GM15510 (cell line): ENCODE results near the gene LDB3.

Experiments
- POLR2A ChIP-seq: IDR thresholded peaks from 3 replicates; pipeline ENCODE4 v1.6.1; 2011; ENCODE audit warnings: borderline replicate concordance; ENCODE audit not compliant: insufficient read length; ENCODE audit errors: extremely low read depth

The LDB3 gene, protein sequence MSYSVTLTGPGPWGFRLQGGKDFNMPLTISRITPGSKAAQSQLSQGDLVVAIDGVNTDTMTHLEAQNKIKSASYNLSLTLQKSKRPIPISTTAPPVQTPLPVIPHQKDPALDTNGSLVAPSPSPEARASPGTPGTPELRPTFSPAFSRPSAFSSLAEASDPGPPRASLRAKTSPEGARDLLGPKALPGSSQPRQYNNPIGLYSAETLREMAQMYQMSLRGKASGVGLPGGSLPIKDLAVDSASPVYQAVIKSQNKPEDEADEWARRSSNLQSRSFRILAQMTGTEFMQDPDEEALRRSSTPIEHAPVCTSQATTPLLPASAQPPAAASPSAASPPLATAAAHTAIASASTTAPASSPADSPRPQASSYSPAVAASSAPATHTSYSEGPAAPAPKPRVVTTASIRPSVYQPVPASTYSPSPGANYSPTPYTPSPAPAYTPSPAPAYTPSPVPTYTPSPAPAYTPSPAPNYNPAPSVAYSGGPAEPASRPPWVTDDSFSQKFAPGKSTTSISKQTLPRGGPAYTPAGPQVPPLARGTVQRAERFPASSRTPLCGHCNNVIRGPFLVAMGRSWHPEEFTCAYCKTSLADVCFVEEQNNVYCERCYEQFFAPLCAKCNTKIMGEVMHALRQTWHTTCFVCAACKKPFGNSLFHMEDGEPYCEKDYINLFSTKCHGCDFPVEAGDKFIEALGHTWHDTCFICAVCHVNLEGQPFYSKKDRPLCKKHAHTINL

GRCh38 chr10:86668297-86669165 lies at the start of gene LDB3:
Gene LDB3, plus strand, starts transcription at chr10:86668511. Its CDS starts 181 bp downstream, at chr10:86668692.
- TF ChIP-seq POLR2A: no peak

GRCh38 chr10:86628311-86628710 lies 40.0 kb upstream of the LDB3 start:
- TF ChIP-seq POLR2A: no peak

- TF ChIP-seq POLR2A: no peak
Measured at GRCh38 chr10:86630079-86630478, 38.2 kb upstream of the LDB3 start.

- no peak for TF ChIP-seq POLR2A
Measured at GRCh38 chr10:86632009-86632800, 36.1 kb upstream of the LDB3 start.

- TF ChIP-seq POLR2A: no peak
Measured at GRCh38 chr10:86632951-86633350, 35.4 kb upstream of the LDB3 start.

- TF ChIP-seq POLR2A: no peak
Measured at GRCh38 chr10:86635402-86635801, 32.9 kb upstream of the LDB3 start.

GRCh38 chr10:86636311-86636710 lies 32.0 kb upstream of the LDB3 start:
- no peak for TF ChIP-seq POLR2A

DNA sequence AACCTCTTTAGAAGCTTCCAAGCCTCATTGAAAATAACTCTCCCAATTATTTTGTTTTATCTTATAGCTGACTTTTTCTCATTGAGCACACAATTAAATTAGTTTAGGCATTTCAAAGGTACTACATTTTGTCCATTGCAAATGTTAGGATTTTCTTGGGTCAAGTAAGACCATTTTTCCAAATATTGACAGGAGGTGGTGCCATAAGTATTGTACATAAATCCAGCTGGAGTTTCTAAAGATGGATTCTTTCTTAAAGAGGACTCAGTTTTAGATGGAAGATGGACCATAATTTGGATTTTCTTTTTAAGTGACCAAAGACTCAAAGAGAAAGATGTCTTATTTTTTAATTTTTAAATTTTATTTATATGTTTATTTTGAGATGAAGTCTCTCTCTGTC lies 26.3 kb upstream of the LDB3 start:
- no peak for TF ChIP-seq POLR2A

GRCh38 chr10:86642499-86642898 lies 25.8 kb upstream of the LDB3 start:
- no peak for TF ChIP-seq POLR2A

GRCh38 chr10:86644152-86644793 lies 24.0 kb upstream of the LDB3 start:
- no peak for TF ChIP-seq POLR2A

DNA sequence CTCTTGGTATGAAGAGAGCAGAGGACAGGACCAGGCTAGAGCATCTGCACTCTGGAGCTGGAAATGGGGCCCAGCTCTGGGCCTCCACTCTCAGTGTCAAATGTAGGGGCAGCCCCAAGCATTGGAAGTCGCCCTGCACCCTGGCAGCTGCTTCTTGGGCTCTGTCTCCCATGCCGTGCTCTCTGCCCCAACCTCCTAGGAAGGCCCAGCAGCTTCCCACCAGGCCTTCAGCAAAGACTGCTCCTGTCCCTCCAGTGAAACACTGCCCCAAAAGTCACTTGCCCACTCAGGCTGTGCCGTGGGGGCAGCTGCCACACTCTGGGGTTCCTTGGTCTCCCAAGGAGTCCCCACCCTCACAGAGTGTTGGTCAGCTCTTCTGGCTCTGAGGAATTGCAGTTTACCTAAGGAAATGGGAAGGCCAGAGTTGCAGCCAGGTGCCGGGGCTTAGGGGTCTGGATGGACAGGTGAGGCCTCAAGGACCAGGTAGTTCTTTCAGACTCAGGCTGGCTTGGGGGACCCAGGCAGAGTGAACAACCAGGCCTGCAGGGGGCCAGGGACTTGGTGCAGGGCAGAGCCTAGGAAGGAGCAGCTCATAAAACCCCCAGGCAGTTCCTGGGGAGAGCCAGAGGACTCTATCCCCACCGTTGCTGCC lies 23.4 kb upstream of the LDB3 start:
- TF ChIP-seq POLR2A: no peak

GRCh38 chr10:86646532-86646931 lies 21.8 kb upstream of the LDB3 start:
- no peak for TF ChIP-seq POLR2A

DNA sequence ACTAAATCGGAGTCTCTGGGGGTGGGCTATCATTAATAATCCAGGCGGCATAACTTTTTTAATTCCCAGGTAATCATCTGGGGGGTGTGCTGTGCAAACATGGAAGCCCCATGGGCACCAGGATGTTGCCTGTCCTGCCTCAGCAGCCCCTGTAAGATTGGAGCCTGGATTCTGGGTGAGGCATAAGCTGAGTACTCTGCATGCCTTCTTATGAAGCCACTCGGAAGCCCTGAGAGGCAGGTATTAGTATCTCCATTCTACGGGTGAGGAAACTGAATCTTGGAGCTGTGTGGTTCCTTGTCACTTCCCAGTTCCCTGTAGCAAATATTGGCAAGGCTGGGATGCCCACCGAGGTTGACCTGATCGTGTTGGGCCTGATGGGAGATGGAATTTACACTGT lies 21.4 kb upstream of the LDB3 start:
- no peak for TF ChIP-seq POLR2A
